HG03354 (cell line): ENCODE results near the gene DSCAM.
"Not testable (repeated sequence)": the region's sequence is repeated elsewhere in the genome, so short reads cannot be mapped to it uniquely, and the experiment has no call there.

Experiments
- ATAC-seq: cut with Tn5 transposase; IDR thresholded peaks from one replicate; pipeline ENCODE4 v1.9.1; 2021; ENCODE audit warnings: mild to moderate bottlenecking; ENCODE audit not compliant: unreplicated experiment, poor library complexity, severe bottlenecking

The DSCAM gene

DNA sequence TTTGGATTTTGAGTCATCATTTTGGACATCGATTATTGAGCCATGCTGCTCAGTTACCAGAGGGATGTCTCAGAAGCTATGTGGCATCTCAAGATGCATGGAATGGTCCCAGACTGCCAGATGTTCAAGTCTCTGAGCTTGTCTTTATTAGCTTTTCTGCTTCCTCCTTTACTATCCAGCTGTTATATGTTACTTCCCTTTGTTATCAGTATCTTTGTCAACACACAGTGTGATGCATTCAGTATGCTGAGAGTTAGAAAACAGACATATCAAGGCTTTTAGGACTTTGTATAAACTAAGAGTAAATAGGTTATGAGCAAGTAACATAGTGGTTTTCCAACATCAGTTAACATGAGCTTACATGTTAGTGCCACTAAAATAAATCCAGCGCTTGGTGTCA lies 474.5 kb downstream of the DSCAM start:
- no peak for ATAC-seq

DNA sequence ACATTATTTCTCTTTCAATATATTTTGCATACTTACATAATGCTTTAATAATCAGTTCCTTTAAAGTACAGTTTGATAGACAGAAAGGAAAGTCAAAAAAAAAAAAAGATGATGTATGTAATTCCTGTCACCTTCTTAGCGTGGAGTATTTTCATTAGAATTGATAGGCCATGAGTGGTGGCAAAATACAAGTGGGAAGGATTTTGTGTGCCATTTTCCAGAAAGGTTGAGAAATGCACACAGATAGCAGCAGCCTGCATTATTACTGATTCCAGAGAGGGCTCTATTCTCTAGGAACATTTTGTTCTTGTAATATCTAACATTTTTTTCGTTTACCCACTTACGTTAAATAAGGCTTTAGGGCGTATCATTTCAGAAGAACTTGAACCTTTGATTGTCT lies 475.6 kb downstream of the DSCAM start:
- ATAC-seq = no peak

DNA sequence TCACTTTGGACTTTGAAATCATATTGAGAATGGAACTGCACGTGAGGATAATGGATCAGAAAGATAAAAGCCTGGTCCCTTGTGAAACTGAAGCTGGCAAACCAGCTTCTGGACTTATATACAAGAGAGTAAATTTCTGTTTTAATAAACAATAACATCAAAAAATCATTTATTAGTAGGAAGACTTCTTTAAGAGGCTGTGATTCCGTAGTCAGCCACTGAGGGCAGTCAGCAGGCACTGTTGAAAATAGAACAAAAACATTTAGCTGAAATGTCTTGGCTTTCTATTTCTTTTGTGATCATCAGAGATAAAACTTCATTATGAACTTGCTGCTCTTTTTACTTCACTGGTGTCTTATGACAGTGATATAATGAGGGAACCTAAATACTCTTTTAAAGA lies 490.3 kb downstream of the DSCAM start:
- no peak for ATAC-seq

DNA sequence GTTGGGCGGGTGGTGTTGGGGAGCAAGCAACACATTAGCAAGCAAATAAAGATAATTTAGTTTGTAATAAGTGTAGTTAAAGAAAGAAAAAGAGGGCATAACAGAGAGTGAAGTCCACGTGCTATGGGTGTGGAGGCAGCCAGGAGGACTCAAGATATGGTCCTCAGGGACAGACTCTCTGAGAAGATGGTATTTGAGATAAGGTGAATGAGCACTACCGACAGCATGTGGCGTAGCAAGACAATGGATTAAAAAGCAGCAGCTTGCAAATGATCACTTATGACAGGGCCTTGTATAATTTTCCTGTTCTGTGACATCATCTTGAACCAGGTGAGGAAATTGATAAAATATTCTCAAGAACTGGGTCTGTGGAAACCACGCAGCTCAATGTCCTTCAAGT lies 491.9 kb downstream of the DSCAM start:
- no peak for ATAC-seq

DNA sequence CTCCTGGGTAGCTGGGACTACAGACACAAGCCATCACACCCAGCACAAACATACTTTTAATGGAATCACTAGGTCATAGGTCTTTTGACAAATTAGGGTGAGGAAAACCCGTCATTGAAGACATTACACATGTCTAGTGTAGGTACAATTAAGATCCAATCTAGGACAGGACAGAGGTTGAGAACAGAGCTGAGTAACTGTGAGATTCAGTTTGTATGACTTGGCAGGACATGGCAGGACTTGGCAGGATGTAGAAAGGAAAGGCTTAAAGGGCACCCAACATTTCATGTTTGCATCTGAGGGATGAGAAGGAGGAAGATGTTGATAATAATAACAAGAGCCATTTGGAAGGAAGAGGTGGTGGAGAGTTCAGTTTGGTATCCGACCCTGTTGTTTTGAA lies 496.0 kb downstream of the DSCAM start:
- ATAC-seq = no peak

DNA sequence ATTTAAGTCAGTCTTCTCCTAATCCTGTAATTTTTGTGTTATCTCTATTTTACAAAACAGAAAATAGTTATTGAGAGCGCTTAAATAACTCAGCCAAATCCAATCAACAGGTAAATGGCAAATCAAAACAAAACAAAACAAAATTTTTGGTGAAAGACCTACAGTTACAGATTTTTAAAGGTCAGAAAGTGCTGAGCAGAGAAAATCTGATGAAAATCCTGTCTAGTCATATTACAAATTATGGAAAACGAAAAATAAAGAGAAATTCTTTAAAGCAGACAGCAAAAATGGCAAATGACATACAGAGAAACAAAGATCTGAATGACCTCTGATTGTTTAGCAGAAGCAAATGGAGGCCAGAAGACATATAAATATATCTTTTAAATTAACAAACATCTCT lies 497.4 kb downstream of the DSCAM start:
- ATAC-seq = no peak

DNA sequence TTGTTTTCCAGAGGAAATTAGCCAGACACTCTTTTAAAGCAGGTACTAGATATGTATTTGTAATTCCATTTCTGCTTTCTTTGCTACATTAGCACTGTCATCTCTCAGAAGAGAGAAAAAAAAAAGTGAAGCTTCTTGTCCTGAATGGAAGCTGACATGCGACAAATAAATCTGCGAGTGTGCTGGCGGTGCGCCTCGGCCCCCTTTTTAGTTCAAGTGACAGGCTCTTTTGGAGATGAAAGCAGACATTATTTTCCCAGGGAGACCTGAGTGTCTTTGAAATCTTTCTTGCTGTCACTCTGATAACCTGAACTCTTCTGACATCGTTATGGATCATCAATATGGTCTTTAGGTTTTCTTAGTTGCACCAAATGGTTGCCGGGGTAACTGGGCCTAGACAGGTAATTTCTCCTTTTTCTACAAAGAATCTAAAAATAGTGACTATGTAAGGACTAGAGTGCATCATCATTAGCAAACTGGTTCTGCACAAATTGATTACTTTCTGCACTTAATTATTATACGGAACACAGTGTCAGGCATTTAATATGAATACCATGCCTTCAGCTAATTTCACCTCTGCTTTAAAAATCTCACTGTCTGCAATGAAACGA lies 501.1 kb downstream of the DSCAM start:
- ATAC-seq = no peak

DNA sequence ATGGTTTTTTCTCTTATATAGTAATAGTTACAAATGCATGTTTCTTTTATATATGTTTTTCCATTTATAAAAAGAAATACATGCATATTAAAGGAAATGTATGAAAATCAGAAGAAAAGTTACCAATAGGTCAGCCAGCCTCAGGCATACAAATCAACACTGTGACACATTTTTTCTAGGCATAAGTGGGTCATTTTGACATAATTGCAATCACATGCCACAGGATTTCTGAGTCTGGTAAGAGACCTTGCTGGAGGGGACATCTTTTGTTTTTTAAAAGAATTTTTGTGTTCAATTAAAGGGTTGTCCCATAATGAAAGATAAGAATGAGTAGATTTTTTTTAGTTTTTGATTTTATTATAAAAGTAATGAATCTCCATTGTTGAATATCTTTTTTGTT lies 506.6 kb downstream of the DSCAM start:
- no peak for ATAC-seq

DNA sequence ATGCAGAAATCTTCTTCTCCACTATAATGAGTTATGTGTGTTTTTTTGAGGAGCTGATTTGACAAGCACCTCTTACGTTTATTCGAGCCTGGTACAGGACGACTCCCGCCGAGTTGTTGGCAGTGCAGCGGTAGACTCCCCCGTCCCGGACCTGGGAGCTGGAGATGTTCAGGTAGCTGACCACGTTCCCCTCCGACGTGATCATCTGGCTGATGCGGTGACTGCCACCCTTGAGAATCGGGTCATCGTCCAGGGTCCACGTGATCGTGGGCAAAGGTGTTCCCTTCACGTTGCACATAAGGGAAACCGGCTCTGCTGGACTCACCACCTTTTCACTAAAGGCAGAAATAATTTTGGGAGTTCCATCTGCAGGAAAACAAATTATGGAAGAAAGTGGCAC lies 507.9 kb downstream of the DSCAM start:
- ATAC-seq = no peak

DNA sequence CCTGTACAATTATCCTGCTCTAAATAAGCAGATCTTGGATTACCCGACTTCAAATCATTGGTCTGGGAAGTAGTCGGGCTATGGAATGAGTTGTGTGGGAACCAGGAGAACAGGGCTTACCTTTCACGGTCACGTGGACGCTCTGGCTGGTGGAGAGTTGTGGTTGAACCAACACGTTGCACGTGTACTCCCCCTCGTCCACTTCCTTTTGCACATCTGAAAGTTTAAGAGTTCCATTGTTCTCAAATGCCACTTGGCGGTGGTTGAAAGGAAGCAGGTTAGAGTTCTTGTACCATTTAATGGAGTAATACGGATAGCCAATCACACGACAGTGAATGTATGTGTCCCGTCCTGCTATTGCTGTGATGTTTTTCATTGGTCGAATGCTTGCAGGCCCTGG lies 509.0 kb downstream of the DSCAM start:
- no peak for ATAC-seq

DNA sequence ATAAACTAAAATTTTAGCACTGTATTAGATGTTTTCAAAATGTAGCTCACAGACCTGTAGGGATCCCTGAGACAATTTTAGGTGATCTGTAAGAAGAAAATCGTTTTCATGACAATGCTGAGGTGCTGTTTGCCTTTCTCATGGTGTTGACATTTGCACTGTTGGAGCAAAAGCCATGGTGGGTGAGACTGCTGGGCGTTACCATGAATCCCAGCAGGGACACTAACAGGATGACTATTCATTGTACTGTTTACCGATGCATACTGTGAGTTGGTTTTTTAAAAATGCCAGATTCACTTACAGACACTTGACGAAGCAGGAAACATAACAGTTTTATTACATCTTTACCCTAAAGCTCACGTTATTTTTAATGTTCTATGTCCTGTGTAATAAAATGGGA lies 511.3 kb downstream of the DSCAM start:
- no peak for ATAC-seq

DNA sequence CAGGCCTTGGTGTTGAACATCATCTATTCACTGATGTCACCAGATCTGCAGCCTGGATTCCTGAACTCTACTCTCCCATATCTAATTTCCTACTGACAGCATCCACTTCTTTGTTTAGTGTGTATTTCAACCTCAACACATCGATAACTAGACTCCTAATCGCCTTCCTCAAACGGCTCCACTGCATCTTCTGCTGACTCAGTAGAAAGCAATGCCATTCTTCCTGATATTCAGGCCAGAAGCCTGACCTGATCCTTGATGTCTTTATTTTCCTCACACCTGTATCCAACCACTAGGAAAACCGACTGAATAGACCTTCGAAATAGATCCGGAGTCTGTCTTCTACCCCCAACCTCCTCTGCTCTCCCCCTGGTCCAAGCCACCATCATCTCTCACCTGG lies 512.8 kb downstream of the DSCAM start:
- no peak for ATAC-seq

DNA sequence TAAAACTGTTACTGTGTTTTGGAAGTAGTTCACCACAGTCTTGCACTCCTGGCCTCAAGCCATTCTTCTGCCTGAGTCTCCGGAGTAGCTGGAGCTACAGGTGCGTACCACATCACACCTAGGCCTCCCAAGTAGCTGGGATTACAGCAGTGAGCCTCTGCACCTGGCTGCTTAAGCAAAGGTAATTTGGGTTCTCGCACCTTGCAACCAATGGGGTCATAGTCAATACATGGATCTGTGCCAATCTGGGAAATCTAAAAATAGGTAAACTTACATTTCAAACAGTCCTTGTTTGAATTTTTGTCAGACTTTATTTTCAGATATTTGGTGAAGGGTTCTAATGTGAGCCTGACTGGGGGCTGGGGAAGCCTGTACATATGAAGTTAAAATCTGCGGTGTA lies 513.2 kb downstream of the DSCAM start:
- no peak for ATAC-seq

DNA sequence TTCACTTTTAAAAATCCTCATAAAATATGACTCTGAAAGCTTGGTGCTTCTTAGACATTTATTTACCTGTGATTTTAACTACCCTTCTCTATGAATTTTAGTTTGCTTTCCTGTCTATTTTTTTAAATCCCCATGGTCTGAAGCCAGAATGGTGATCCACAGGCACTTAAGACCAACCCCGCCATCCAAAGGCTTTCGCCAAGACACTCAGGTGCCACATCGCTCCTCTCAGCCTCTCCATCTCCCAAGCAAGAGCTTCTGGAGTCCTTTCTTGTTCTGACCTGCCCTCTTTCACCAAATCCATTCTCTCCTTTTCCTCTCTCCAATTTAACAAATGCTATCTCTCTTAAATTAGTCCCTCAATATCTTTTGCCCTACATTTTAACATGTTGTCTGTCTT lies 515.2 kb downstream of the DSCAM start:
- ATAC-seq = no peak

DNA sequence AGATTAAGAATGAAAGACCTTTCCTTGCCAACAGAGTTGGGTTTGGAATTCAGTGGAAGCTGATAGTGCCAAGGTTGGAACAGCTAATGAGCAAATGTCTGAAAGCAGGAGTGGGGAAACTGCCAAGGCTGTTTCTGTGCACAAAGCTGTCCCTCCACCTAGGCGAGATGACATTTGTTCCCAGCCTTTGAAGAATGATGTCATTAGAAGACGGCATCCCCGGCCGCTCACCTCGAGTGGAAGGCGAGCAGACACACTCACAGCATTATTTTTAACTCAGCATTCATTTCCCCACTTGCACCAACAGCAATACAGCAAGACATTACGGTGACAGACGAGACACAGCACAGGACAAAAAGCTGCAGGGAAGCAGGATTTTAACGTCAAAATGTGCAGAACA lies 515.8 kb downstream of the DSCAM start:
- no peak for ATAC-seq

DNA sequence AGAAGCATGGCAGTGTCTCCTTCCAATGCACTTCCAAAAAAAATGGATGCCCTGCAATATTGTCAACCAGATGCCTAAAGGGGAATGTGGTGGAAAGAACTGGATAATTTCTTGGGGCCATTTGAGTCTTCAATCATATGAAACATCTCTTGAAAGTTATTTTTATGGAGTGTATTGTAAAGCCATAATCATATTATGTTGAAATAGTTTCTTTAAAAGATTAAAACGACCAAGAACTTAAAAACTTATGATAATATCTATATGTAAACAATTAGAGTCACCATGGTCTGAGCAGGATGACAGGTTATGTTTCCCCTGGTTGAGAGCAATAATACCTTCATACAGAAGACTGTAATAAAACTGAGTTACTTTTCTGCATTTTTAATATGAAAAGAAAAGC lies 522.6 kb downstream of the DSCAM start:
- no peak for ATAC-seq

DNA sequence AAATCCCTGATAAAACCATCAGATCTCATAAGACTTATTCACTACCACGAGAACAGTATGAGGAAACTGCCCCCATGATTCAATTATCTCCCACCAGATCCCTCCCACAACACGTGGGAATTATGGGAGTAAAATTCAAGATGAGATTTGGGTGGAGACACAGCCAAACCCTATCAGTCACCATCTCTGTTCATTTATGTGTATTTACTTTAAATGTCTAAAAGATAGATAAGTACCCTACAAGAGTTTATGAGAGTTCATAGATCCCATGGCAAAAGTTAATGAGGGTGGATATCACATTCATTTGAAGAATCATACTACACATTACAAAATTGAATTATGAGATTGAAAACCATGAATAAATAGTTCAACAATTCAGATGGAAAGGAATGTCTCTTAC lies 526.2 kb downstream of the DSCAM start:
- not testable (repeated sequence) for ATAC-seq

DNA sequence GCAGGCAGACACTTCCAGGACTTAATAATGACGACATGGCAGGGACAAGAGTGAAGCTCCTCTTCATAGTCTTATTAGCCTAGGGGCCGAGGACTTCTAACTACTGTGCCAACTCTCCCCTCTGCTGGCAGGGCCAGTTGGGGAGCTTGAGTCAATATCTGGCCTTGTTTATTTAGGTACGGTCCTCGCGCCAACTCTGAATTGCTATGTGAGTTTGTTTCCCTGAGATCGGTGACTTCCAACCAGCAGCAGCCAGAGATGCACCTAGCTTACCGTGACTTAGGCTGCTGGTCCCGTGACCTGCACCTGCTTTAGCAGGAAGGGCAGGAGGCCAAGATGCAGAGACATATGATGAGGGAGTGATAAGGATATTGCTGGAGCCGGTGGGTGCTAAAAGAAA lies 528.6 kb downstream of the DSCAM start:
- no peak for ATAC-seq

DNA sequence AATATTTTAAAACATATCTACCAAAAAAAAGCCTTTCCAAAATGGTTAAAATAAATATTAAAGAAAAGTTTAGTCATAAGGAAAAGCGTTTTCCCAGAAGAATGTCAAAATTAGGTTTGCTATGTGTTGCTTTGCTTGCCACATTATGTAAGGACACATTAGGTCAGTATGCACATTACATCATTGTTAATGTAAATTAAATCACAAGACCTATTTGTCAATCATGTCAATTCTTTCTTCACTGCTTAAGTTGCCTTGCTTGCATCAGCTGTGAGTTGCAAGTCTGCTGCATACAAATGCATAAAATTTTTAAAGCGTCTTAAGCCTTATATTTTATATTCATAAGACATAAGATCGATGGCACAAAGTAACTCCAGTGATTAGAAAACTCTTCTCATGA lies 530.9 kb downstream of the DSCAM start:
- ATAC-seq = no peak

DNA sequence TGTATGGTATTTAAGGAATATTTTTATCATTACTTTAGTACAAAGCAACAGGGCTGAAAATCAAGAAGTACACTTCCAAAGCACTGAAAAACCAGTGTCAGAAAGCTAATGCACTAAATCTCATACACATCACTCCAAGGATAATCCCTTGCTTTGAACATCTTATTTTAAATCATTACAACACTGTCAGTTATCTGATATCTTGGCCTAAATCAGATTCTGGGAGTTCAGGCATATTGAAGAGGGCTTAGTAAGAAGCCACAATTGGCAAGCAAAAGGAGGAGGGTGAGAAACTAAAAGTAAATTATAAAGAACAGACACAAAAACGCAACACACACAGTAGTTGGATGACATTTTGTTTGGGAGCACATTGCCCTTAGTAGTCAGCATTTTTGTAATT lies 531.3 kb downstream of the DSCAM start:
- ATAC-seq = no peak

DNA sequence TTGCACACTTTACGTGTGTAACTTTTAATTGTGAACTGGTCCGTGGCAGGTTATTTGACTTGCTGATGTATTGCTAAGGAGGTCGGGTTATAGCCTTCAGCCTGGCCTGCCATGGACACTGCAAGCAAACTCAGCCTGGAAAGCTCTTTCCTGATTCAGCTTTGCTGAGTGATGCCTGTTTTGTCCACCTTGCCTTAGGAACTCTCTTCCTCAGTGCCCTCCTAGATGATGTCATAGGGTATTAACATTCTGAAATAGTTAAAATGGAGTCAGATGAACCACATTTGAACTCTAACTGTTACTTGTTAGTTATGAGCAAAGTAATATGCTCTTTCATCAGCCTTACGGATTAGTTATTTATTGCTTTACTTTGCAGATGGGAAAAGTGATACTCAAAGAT lies 533.7 kb downstream of the DSCAM start:
- no peak for ATAC-seq

DNA sequence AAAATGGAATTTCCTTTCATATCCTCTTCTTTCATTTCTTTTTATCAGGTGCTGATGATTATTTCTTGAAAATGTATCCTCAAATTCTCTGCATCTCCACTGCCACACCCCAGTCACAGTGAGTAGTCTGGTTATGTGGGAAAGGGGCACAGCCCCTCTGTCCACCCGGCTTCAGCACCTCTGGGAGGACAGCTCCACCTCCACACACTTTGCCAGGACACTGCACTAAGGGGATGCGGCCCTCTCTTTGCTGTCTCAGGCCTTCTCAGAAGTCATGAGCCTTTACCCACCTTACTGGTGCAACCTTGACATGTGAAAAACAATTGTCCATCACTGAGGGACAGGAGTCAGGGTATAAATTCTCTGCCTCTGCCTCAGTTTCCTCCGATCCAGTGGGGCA lies 546.7 kb downstream of the DSCAM start:
- no peak for ATAC-seq

DNA sequence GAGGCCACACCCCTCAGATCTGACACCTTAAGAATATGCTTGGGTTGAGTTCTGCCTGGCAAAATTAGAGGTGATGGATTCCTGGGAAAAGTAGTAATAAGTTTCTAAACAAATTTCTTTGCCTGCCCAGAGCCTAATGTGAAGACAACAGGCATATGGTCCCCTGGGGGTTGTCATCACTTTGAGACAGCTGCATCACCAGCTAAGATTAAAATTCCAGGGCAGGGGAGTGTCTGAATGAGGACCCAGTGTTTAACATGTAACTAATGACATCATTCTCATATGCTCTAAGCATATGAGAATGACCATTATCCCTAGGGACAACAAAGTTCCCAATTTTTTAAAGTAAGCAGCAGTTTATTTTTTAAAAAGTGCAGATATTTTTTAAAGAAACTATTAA lies 547.5 kb downstream of the DSCAM start:
- ATAC-seq = no peak
